WTC11 (cell line): ENCODE measurements around the gene PTN. TPM values are rescaled to one million over a fixed set of nuclear protein-coding genes. Genes with fewer than 3 reads are reported as not detected.

Experiments used
- ATAC-seq: fragments of 200-7000 bp; cut with Tn5 transposase; 2 replicates; pipeline ENCODE4 v1.10.0; 2021; ENCODE audit warnings: mild to moderate bottlenecking, moderate library complexity
- CTCF ChIA-PET: fragments of 300-600 bp; sonication (Branson Sonifier 250); formaldehyde crosslinking; loops from one replicate; lab custom pipeline; 2021; ENCODE audit warnings: antibody characterized with exemption; lab: Charles Lee
- POLR2A ChIA-PET: fragments of 350-600 bp; sonication (Branson Sonifier 250); formaldehyde crosslinking; loops from one replicate; lab custom pipeline; 2021; ENCODE audit warnings: antibody characterized with exemption; lab: Charles Lee
- DNase-seq: peaks from one replicate; pipeline ENCODE4 v3.0.0; 2021; ENCODE audit warnings: low spot score
- H3K27ac Mint-ChIP-seq: 2 replicates; pipeline ENCODE4 v1.8.0; 2021; ENCODE audit warnings: mixed read lengths
- H3K27me3 Mint-ChIP-seq: 2 replicates; pipeline ENCODE4 v1.8.0; 2021; ENCODE audit warnings: low read depth, mild to moderate bottlenecking, moderate library complexity, mixed read lengths
- H3K36me3 Mint-ChIP-seq: 2 replicates; pipeline ENCODE4 v1.8.0; 2021; ENCODE audit warnings: mixed read lengths
- H3K4me1 Mint-ChIP-seq: 2 replicates; pipeline ENCODE4 v1.8.0; 2022; ENCODE audit warnings: mixed read lengths
- H3K4me3 Mint-ChIP-seq: 2 replicates; pipeline ENCODE4 v1.8.0; 2021; ENCODE audit warnings: mild to moderate bottlenecking, moderate library complexity, mixed read lengths
- H3K9me3 Mint-ChIP-seq: 2 replicates; pipeline ENCODE4 v1.8.0; 2021; ENCODE audit warnings: mixed read lengths
- CREB1 ChIP-seq: sonication (generic); formaldehyde crosslinking; IDR thresholded peaks from 2 replicates; pipeline ENCODE4 v1.8.0; 2023; ENCODE audit warnings: mild to moderate bottlenecking, missing genetic modification reagents
- ELF4 ChIP-seq: sonication (generic); formaldehyde crosslinking; IDR thresholded peaks from 2 replicates; pipeline ENCODE4 v1.8.1; 2022; ENCODE audit warnings: low read depth, mild to moderate bottlenecking, moderate library complexity, missing genetic modification reagents
- ETV6 ChIP-seq: sonication (generic); formaldehyde crosslinking; IDR thresholded peaks from 2 replicates; pipeline ENCODE4 v1.8.1; 2022; ENCODE audit warnings: mild to moderate bottlenecking, missing genetic modification reagents
- GTF2I ChIP-seq: fragments of 250-450 bp; sonication (Bioruptor Pico); conservative IDR thresholded peaks from 2 replicates; pipeline ENCODE4 v1.4.0; 2021; ENCODE audit warnings: mild to moderate bottlenecking
- MXD4 ChIP-seq: fragments of 250-450 bp; sonication (Bioruptor Pico); IDR thresholded peaks from 2 replicates; pipeline ENCODE4 v1.8.0; 2021; ENCODE audit warnings: mild to moderate bottlenecking, moderate library complexity, borderline replicate concordance
- MYBL2 ChIP-seq: sonication (generic); formaldehyde crosslinking; IDR thresholded peaks from 2 replicates; pipeline ENCODE4 v1.8.1; 2023; ENCODE audit warnings: mild to moderate bottlenecking, moderate library complexity, missing genetic modification reagents
- NFATC4 ChIP-seq: fragments of 250-450 bp; sonication (Bioruptor Pico); IDR thresholded peaks from 2 replicates; pipeline ENCODE4 v1.9.0; 2021; ENCODE audit warnings: mild to moderate bottlenecking
- NR1H2 ChIP-seq: sonication (generic); formaldehyde crosslinking; IDR thresholded peaks from 2 replicates; pipeline ENCODE4 v1.9.0; 2021; ENCODE audit warnings: mild to moderate bottlenecking, moderate library complexity, missing genetic modification reagents
- NR2C2 ChIP-seq: sonication (generic); formaldehyde crosslinking; IDR thresholded peaks from 2 replicates; pipeline ENCODE4 v1.8.0; 2022; ENCODE audit warnings: mild to moderate bottlenecking, missing genetic modification reagents
- RORB ChIP-seq: fragments of 250-450 bp; sonication (Bioruptor Pico); IDR thresholded peaks from 2 replicates; pipeline ENCODE4 v1.9.0; 2021; ENCODE audit warnings: mild to moderate bottlenecking
- ZNF263 ChIP-seq: sonication (generic); formaldehyde crosslinking; IDR thresholded peaks from 2 replicates; pipeline ENCODE4 v1.8.1; 2022; ENCODE audit warnings: low read depth, mild to moderate bottlenecking, moderate library complexity, missing genetic modification reagents
- ZNF317 ChIP-seq: sonication (generic); formaldehyde crosslinking; IDR thresholded peaks from 2 replicates; pipeline ENCODE4 v1.8.1; 2023; ENCODE audit warnings: low read depth, mild to moderate bottlenecking, moderate library complexity, missing genetic modification reagents, borderline replicate concordance
- ZNF671 ChIP-seq: fragments of 250-450 bp; sonication (Bioruptor Pico); IDR thresholded peaks from 2 replicates; pipeline ENCODE4 v1.8.0; 2021; ENCODE audit warnings: mild to moderate bottlenecking
- total RNA-seq: library from RNA; stranded (reverse); gene quantifications from 3 replicates; pipeline ENCODE4 v1.2.3, GENCODE V29; 2021
- TF ChIP-seq, protein P1 (sequence below): sonication (generic); formaldehyde crosslinking; IDR thresholded peaks from 2 replicates; pipeline ENCODE4 v1.8.1; 2022; ENCODE audit warnings: missing genetic modification reagents, borderline replicate concordance
- TF ChIP-seq, protein P2 (sequence below): sonication (generic); formaldehyde crosslinking; conservative IDR thresholded peaks from 2 replicates; pipeline ENCODE4 v1.8.1; 2022; ENCODE audit warnings: mild to moderate bottlenecking, missing genetic modification reagents
- TF ChIP-seq, protein P3 (sequence below): sonication (generic); formaldehyde crosslinking; IDR thresholded peaks from 2 replicates; pipeline ENCODE4 v1.8.0; 2022; ENCODE audit warnings: mild to moderate bottlenecking, missing genetic modification reagents
- TF ChIP-seq, protein P4 (sequence below): fragments of 250-450 bp; sonication (Bioruptor Pico); conservative IDR thresholded peaks from 2 replicates; pipeline ENCODE4 v1.9.0; 2021; ENCODE audit warnings: mild to moderate bottlenecking
- TF ChIP-seq, protein P5 (sequence below): sonication (generic); formaldehyde crosslinking; IDR thresholded peaks from 2 replicates; pipeline ENCODE4 v1.8.1; 2023; ENCODE audit warnings: mild to moderate bottlenecking, missing genetic modification reagents, borderline replicate concordance

The PTN gene
- total RNA-seq, 1 experiment from 2014 or later, result 18.9 TPM

DNA sequence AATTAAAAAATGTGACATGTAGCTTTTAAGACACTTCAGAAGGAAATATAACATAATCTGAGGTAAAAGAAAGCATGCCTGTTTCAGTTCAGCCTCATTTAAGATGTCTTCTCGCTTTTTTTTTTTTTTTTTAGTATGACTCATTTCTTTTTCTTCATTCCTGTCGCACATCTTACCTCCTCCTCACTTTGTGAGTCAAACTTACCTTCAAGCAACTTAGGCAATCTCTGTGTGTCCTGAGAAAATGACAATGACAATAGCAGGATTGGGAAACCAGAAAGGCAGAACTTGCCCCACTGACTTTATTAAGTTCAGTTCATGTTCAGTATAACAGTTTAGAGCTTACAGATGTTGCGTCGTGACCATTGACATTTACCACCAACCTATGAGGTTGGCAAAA, 7.7 kb downstream of the PTN start (continued):
- TF ChIP-seq, protein P1, sequence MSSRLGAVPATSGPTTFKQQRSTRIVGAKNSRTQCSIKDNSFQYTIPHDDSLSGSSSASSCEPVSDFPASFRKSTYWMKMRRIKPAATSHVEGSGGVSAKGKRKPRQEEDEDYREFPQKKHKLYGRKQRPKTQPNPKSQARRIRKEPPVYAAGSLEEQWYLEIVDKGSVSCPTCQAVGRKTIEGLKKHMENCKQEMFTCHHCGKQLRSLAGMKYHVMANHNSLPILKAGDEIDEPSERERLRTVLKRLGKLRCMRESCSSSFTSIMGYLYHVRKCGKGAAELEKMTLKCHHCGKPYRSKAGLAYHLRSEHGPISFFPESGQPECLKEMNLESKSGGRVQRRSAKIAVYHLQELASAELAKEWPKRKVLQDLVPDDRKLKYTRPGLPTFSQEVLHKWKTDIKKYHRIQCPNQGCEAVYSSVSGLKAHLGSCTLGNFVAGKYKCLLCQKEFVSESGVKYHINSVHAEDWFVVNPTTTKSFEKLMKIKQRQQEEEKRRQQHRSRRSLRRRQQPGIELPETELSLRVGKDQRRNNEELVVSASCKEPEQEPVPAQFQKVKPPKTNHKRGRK (CRISPR knock-in tag), result no peak

DNA sequence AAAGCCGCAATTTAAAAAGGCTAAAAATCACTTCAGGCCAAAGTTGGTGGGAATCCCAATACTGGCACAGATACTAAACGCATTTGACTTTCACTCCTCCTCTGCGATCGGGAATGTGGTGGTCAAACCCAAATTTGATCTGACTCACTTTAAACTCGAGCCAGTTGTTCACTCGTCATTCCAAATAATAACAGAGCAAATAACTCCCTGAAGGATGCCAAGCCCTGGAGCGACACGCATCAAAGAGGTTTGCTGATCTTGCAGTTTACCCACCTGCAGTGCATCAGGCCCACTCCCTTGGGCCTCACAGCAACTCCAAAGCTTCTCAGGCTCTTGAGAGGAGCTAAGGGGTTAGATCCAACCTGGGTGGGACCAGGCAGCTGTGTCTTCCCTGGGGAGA, 12.2 kb downstream of the PTN start:
- H3K9me3 Mint-ChIP-seq, result peaks cover 3% of the 10 kb centered on the region; the same call in 1 of the 2 replicates
- DNase-seq, result no peak
- H3K27me3 Mint-ChIP-seq, result peaks cover 13% of the 10 kb centered on the region

More for the DNA sequence above, 12.2 kb downstream of the PTN start:
- peak; percentile 44 for ATAC-seq
- ChIA-PET POLR2A (no interaction called here), CTCF (interaction anchor here (1.5 kb wide), 1 partner anchor 162 kb away, joined by 5 read pairs; no protein-coding TSS in a partner anchor)
- H3K4me1 Mint-ChIP-seq, result peaks cover 12% of the 10 kb centered on the region
- no peak overlapping the region for H3K4me3 Mint-ChIP-seq
- H3K27ac Mint-ChIP-seq, result no peak overlapping the region
- H3K36me3 Mint-ChIP-seq, result no peaks in the 10 kb centered on the region
- TF ChIP-seq NR2C2 (CRISPR knock-in tag) (no peak), NFATC4 (CRISPR knock-in tag) (no peak), MXD4 (no peak), RORB (CRISPR knock-in tag) (no peak), GTF2I (no peak), ZNF671 (no peak), CREB1 (CRISPR knock-in tag) (no peak), NR1H2 (no peak), ETV6 (CRISPR knock-in tag) (no peak), ZNF317 (no peak), MYBL2 (CRISPR knock-in tag) (no peak), ELF4 (no peak), ZNF263 (CRISPR knock-in tag) (no peak)
- TF ChIP-seq, protein P2, sequence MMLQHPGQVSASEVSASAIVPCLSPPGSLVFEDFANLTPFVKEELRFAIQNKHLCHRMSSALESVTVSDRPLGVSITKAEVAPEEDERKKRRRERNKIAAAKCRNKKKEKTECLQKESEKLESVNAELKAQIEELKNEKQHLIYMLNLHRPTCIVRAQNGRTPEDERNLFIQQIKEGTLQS (CRISPR knock-in tag), result no peak
- TF ChIP-seq, protein P3, sequence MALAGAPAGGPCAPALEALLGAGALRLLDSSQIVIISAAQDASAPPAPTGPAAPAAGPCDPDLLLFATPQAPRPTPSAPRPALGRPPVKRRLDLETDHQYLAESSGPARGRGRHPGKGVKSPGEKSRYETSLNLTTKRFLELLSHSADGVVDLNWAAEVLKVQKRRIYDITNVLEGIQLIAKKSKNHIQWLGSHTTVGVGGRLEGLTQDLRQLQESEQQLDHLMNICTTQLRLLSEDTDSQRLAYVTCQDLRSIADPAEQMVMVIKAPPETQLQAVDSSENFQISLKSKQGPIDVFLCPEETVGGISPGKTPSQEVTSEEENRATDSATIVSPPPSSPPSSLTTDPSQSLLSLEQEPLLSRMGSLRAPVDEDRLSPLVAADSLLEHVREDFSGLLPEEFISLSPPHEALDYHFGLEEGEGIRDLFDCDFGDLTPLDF (CRISPR knock-in tag), result no peak
- TF ChIP-seq, protein P4, sequence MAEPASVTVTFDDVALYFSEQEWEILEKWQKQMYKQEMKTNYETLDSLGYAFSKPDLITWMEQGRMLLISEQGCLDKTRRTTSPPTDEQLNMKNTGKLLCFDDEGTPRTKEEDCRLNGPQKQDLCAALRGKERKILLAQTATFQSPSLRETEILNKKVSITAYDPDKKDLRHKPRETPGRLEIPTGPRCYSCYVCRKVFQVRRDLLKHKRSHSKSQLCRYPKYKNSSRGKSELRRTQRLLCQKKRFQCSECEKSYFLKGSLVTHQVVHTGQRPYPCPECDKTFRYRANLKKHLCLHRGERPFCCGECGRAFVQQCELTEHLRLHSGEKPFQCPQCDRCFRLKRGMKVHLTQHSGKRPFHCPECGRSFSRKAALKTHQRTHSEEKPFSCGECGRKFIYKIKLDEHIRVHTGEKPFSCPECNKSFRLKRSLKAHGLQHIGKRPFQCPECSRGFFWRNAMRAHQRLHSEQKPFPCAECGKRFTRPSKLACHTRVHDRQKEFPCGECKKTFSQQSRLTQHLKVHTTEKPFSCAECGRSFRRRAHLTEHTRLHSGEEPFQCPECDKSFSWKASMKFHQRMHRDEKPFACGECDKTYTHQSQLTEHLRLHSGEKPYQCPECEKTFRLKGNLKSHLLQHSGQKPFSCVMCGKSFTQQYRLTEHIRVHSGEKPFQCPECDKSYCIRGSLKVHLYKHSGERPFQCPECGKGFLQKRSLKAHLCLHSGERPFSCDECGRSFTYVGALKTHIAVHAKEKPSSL (CRISPR knock-in tag), result no peak
- TF ChIP-seq, protein P1 (CRISPR knock-in tag), result no peak
- TF ChIP-seq, protein P5, sequence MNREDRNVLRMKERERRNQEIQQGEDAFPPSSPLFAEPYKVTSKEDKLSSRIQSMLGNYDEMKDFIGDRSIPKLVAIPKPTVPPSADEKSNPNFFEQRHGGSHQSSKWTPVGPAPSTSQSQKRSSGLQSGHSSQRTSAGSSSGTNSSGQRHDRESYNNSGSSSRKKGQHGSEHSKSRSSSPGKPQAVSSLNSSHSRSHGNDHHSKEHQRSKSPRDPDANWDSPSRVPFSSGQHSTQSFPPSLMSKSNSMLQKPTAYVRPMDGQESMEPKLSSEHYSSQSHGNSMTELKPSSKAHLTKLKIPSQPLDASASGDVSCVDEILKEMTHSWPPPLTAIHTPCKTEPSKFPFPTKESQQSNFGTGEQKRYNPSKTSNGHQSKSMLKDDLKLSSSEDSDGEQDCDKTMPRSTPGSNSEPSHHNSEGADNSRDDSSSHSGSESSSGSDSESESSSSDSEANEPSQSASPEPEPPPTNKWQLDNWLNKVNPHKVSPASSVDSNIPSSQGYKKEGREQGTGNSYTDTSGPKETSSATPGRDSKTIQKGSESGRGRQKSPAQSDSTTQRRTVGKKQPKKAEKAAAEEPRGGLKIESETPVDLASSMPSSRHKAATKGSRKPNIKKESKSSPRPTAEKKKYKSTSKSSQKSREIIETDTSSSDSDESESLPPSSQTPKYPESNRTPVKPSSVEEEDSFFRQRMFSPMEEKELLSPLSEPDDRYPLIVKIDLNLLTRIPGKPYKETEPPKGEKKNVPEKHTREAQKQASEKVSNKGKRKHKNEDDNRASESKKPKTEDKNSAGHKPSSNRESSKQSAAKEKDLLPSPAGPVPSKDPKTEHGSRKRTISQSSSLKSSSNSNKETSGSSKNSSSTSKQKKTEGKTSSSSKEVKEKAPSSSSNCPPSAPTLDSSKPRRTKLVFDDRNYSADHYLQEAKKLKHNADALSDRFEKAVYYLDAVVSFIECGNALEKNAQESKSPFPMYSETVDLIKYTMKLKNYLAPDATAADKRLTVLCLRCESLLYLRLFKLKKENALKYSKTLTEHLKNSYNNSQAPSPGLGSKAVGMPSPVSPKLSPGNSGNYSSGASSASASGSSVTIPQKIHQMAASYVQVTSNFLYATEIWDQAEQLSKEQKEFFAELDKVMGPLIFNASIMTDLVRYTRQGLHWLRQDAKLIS (CRISPR knock-in tag), result no peak
- TF ChIP-seq, all 79 proteins: peak for 0
